Epithelial cell of prostate (primary cell): ENCODE measurements around the gene PAM16.
A peak's percentile ranks its signal among the peaks of the same experiment; 100 is the strongest.

Experiments used
- DNase-seq: peaks from one replicate; pipeline ENCODE4 v3.0.0-alpha.2; 2011; ENCODE audit warnings: low read depth, low spot score
- H3K27ac ChIP-seq: fragments of 450-650 bp; 2 replicates; pipeline ENCODE4 v1.5.1; 2017; ENCODE audit warnings: mild to moderate bottlenecking

Gene PAM16

DNA sequence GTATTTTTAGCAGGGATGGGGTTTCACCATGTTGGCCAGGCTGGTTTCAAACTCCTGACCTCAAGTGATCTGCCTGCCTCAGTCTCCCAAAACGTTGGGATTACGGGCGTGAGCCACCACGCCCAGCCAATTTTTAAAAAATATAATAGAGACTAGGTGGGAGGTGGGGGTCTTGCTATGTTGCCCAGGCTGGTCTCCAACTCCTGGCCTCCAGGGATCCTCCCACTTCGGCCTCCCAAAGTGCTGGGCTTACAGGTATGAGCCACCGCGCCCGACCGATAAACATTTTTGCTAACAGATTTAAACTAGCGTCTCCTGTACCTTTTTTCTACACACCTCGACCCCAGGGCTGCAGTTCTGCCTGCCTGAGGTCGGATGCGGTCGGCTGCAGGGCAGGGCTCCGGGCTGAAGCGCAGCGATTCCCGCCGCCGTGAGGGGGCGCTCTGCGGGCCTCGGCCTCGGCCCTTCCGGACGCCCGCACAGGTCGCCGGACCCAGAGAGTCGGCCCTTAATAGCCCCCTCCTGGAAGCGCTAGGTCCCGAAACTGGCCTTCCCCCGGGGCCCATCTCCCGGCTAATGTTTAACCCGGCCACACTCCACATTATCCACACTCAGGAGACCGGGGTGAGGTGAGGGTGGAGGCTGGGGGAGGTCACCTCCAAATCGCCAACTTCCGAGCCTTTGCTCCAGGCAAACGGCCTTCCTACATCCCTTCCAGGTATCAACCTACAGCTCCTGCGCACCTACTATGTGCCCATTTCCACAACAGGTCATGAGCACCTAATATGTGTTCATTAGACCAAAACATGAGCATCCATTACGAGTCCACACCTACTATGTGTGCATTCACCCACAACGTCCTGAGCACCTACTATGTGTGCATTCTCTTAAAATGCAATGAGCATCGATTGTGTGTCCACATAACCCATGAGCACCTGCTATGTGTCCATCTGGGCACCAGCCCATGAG, 37.3 kb downstream of the PAM16 start:
- DNase-seq = no peak

DNA sequence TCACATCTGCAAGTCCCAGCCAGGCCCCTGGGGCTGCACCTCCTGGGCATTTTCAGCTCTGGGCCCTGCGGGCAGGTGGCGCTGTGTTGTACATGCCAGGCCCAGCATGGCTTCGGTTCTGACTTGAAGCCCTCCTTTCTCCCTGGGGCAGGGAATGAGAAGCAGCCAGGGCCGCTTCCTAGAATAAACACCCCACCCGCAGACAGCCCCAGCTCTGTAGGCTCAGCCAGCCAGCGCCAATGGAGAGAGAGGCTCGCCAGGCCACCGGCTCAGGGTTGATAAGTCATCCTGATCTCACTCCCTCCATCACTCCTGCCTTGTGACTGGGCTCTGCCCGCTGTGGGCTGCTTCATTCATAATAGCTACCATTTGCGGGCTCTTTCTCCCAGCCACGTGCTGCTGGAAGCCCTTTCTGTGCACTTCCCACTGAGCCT, 41.3 kb downstream of the PAM16 start:
- DNase-seq = no peak
- no peak overlapping the region for H3K27ac ChIP-seq

More for the DNA sequence above, 37.3 kb downstream of the PAM16 start:
- H3K27ac ChIP-seq = no peak overlapping the region

DNA sequence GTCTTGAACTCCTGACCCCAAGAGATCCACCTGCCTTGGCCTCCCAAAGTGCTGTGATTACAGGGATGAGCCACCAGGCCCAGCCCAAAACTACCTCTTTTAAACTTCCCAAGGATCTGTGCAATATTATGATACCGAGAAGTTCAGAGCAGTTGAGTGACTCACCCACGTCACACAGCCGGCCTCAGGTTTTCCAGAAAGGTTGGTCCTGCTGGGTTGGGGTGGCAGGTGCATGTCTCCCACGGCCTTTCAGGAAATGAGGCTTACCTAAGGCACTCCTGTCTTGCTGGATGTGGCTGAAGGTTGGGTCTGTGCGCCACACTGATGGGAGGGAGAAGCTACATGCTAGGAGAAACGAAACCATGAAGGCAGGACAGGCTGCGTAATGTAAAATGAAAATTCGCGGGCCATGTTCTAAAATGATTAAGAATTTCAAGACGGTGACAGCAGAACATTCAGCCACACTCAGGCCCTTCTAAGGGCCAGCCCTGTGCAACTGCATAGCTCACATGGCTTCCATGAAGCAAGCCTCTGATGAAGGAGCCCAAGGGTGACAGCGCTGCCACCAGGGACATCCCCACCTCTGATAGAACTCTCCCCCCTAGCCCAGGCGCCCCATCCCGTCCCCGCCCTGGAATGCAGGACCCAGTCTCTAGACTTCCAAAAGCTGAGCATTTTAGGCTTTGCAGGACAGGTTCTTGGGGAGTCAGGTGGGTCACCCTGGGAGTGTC, 41.9 kb downstream of the PAM16 start:
- no peak for DNase-seq
- H3K27ac ChIP-seq = no peak overlapping the region

DNA sequence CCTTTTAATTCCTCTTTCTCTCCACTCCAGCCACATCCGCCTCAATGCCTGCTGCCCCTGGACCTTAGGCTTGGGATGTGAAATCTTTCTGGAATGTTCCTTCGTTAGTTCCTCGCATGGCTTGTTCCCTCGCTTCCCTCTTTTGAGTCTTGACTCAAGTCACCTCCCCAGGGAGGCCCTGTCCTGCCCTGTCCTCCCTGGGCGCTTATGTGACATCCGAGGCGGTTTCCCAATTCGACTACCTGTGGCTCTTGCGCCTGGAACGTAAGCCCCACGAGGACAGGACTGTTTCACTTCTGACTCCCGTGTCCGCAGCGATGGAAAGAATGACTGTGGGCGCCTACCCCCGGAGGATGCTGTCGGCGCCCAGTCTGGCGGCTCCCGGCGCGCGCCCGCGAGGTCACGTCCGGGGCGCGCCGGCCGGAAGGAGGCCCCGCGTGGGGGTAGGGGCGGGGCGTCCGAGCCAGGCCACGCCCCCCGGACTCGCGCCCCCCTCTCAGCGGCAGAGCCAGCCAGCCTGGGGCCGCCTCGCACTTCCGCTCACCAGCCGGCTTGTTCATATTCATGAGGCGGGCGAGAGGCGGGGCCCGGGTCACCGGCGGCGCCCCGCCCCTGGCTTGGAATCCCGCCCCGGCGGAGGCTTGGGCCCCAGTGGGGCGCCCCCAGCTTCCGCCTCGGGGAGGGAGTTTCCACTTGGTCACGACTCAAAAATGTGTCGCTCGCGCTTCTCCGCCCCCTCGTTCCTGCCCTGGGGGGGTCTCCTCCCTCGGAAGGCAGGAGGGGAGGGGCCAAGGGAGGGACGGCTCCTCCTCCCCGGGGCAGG, 43.7 kb downstream of the PAM16 start:
- DNase-seq = peak; percentile 41
- peak overlapping the region; percentile 72 for H3K27ac ChIP-seq

DNA sequence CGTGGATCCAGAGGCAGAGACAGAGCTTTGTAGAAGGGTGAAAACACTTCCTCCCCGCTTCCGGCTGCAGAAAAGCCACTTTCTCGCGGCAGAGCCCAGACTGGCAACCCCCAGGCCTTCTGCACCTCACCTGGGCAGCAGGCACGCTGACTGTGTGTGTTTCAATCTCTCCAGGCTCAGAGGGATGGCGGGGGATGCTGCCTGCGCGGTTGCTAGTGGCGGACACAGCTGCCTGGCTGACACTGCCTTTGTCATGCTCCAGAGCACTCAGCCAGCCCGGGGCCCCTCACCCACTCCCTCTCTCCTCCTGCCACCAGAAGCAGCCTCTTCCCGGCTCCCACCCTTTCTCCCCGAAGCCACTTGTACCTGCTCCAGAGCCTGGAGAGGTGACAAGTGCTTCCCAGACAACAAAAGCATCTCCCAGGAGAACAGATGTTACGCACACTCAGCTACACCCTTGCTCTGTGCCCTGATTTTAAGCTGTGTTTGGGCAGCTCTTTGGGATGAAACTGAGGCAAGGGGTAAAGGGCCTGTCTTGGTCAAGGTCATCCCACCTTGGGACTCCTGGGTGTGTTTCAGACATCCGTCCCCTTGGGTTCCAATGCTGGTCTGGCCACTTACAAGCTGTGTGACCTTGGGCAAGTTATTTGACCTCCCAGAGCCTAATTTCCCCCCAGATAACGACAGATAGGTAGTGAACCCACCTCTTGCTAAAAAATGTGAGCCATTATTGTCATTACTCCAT, 44.5 kb downstream of the PAM16 start:
- DNase-seq = no peak
- peak overlapping the region; percentile 72 for H3K27ac ChIP-seq

DNA sequence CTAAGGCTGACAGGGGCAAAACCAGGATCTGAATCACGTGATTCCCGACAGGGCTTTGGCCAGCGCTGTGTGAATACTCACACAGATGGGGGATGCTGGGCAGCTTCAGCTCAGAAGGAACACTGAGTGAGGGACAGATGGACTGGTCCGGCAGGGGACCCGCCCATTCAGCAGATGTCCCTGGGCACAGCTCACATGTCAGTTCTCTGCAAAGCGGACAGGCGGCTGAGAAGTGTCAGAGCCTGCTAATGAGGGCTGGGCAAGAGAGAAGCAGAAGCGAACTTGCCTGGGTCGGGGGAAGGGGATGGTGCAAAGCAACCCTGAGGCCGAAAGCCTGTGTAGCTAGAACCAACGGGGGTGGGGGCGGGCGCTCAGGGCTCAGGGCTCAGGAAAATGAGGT, 47.1 kb downstream of the PAM16 start:
- no peak for DNase-seq
- H3K27ac ChIP-seq = no peak overlapping the region

DNA sequence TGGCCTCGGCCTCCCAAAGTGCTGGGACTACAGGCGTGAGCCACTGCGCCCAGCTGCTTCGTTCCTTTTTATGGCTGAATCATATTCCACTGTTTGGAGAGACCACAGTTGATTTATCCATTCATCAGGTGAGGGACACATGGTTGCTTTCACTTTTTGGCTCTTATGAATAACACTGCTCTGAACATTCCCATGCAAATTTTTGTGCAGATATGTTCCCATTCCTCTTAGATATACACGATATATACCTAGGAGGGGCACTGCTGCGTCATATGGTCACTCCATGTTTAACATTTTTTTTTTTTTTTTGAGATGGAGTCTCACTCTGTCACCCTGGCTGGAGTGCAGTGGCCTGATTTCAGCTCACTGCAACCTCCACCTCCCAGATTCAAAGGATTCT, 49.2 kb downstream of the PAM16 start:
- no peak overlapping the region for H3K27ac ChIP-seq
- no peak for DNase-seq

DNA sequence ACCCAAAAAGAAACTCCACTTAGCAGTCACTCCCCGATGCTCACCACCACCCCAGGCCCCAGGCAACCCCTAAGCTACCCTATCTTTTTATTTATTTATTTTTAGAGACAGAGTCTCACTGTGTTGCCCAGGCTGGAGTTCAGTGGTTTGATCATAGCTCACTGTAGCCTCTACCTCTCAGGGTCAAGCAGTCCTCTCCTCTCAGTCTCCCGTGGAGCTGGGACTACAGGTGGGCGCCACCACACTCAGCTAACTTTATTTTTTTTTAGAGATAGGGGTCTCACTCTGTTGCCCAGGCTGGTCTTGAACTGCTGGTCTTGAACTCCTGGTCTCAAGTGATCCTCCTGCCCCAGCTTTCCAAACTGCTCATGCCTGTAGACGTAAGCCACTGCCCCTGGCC, 49.9 kb downstream of the PAM16 start:
- no peak overlapping the region for H3K27ac ChIP-seq
- DNase-seq = no peak

DNA sequence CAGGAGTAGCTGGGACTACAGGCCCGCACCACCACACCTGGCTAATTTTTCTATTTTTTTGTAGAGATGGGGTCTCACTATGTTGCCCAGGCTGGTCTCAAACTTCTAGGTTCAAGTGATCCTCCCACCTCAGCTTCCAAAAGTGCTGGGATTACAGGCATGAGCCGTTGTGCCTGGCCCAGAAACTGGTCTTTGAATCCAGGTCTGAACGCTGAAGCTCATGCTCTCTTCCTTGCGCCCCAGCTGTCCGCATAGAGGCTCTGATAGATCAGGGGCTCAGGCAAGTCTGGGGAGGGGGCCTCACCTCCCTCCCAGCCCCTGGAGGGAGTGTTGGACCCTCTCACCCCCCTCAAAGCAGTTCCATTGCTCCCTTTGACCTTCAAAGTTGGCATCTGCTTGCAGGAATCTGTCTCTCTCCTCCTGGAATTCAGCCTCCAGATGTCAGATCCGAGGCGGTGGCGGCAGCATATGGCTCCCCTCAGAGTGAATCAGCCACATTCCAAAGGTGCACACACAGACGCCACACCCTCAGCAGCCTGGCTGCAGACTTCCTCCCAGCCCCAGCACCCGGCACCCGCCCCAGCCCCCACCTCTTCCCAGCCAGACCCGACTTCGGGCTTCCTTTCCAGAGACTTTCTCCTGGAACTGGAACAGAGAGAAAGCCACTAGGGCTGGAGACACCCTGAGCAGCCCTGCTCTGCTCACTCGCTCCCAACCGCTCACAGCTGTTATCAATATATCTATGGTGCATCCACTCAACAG, 52.2 kb downstream of the PAM16 start:
- H3K27ac ChIP-seq = peak overlapping the region; percentile 91
- DNase-seq = no peak

DNA sequence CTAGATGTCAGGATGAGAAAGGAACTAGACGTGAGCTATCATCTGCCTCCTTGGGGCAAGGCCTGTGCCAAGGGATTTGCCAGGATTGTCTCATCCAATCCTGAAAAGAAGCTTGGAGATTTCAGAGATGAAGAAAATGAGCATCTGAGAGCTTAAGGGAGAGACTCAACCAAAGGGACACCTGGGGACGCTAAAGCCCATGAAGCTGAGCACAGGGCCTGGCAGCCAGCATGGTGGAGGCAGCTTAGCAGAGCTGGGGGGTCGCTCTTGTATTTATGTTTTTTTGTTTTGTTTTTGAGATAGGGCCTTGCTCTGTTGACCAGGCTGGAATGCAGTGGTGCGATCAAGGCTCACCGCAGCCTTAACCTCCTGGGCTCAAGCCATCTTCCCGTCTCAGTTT, 53.6 kb downstream of the PAM16 start:
- DNase-seq = no peak
- no peak overlapping the region for H3K27ac ChIP-seq

DNA sequence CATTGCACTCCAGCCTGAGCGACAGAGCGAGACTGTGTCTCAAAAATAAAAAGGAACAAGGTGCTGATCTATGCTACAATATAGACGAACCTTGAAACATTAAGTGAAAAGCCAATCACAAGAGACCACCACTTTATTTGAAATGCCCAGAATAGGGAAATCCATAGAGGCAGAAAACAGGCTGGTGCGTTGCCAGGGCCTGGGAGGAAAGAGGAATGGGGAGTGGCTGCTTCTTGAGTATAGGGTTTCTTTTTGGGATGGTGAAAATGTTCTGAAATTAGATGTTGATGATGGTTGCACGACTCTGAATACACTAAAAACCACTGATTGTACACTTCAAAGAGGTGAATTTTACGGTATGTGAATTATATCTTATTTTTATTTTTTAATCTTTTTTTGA, 55.5 kb downstream of the PAM16 start:
- no peak overlapping the region for H3K27ac ChIP-seq
- no peak for DNase-seq

DNA sequence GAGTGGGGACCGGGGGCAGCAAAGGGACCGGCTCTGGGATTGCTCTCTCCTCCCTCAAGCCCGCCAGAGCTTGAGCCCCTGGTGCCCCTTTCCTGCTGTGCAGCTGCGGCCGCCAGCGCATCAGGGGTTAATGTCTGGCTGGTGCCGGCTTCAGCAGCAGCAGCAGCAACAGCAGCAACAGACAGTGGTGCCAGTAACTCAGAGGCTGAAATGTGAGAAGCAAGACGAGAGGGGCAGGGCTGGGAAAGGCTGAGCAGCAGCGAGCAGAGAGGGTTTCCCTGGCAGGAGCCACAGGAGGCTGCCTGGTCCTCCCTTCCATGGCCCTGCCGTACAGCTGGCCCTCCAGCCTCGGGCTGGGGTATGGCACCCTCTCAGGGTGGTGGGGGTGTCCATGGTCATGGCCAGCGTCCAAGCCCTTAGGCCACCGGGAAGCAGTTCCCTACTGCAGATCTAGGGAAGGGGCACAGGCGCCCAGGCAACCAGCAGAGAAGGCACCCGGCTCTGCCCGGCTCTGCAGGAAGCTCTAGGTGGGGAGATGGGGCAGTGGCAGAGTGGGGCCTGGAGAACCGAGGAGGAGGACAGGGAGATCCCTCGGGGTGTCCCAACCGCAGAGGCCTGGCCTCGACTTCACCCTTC, 57.2 kb downstream of the PAM16 start:
- H3K27ac ChIP-seq = no peak overlapping the region
- DNase-seq = no peak

DNA sequence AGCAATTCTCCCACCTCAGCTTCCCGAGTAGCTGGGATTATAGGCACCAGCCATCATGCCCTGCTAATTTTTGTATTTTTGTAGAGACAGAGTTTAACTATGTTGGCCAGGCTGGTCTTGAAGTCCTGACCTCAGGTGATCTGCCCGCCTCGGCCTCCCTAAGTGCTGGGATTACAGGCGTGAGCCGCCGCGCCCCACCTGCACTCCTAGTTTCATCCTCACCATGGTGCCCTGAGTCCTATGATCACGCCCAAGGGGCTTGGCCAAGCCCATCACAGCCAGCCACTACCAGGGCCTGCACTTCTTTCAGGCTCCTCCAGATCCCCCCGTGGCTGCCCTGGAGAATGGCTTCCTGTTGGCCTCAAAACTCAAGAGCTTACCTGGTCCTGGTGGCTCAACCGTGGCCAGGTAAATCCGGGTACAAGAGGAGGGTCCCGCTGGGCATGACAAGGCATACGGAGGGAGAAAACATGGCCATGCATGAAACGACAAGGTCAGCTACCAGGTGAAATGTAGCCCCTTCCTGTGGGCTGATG, 57.9 kb downstream of the PAM16 start:
- H3K27ac ChIP-seq = no peak overlapping the region
- no peak for DNase-seq

DNA sequence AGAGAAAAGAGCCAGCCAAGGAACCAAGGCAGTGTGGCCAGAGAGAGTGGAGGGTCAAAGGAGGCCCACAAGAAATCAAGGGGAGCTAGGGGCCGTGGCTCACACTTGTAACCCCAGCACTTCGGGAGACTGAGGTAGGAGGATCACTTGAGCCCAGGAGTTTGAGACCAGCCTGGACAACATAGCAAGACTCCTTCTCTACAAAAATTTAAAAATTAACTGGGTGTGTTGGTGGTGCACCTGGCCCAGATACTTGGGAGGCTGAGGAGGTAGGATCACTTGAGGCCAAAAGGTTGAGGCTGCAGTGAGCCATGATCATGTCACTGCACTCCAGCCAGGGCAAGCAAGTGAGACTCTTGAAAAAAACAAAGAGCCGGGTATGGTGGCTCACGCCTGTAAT, 59.4 kb downstream of the PAM16 start:
- no peak overlapping the region for H3K27ac ChIP-seq
- DNase-seq = no peak
